H9 (cell line): Measurements from ENCODE around the gene TMEM176B. TPM values are rescaled to one million over a fixed set of nuclear protein-coding genes. Genes with fewer than 3 reads are reported as not detected.

Experiments
- DNase-seq: peaks from one replicate; pipeline ENCODE4 v3.0.0-alpha.2; 2017
- H2AFZ ChIP-seq: one replicate; pipeline ENCODE4 v1.6.1; 2013; ENCODE audit warnings: mild to moderate bottlenecking, low read length, control low read depth, moderate library complexity
- H2AK5ac ChIP-seq: 2 replicates; pipeline ENCODE4 v1.6.1; 2013; ENCODE audit warnings: low read length, control low read depth, mixed read lengths; ENCODE audit not compliant: insufficient read length
- H2BK120ac ChIP-seq: one replicate; pipeline ENCODE4 v1.6.1; 2013; ENCODE audit warnings: low read depth, mild to moderate bottlenecking, low read length, control low read depth, inconsistent platforms; ENCODE audit not compliant: poor library complexity, severe bottlenecking
- H2BK12ac ChIP-seq: 2 replicates; pipeline ENCODE4 v1.6.1; 2013; ENCODE audit warnings: low read length, control low read depth, mixed read lengths, low read depth; ENCODE audit not compliant: insufficient read length
- H2BK15ac ChIP-seq: 2 replicates; pipeline ENCODE4 v1.6.1; 2013; ENCODE audit warnings: low read depth, low read length, control low read depth
- H2BK20ac ChIP-seq: one replicate; pipeline ENCODE4 v1.6.1; 2013; ENCODE audit warnings: low read depth, mild to moderate bottlenecking, low read length, control low read depth, inconsistent platforms; ENCODE audit not compliant: poor library complexity, severe bottlenecking
- H2BK5ac ChIP-seq: 2 replicates; pipeline ENCODE4 v1.6.1; 2013; ENCODE audit warnings: low read length, control low read depth, mixed read lengths; ENCODE audit not compliant: insufficient read length
- H3K14ac ChIP-seq: 2 replicates; pipeline ENCODE4 v1.6.1; 2013; ENCODE audit warnings: low read length, control low read depth; ENCODE audit not compliant: insufficient read depth
- H3K18ac ChIP-seq: 2 replicates; pipeline ENCODE4 v1.6.1; 2013; ENCODE audit warnings: low read depth, mild to moderate bottlenecking, mixed read lengths, low read length, control low read depth; ENCODE audit not compliant: insufficient read length
- H3K23ac ChIP-seq: 2 replicates; pipeline ENCODE4 v1.6.1; 2013; ENCODE audit warnings: low read length, control low read depth, mixed read lengths, low read depth; ENCODE audit not compliant: insufficient read length
- H3K23me2 ChIP-seq: 2 replicates; pipeline ENCODE4 v1.6.1; 2013; ENCODE audit warnings: low read depth, mild to moderate bottlenecking, mixed read lengths, low read length, control low read depth; ENCODE audit not compliant: insufficient read length, poor library complexity, severe bottlenecking
- H3K27ac ChIP-seq: 2 replicates; pipeline ENCODE4 v1.5.1; 2013; ENCODE audit warnings: low read length, control low read depth, mixed read lengths, low read depth; ENCODE audit not compliant: insufficient read length
- H3K27me3 ChIP-seq: 2 replicates; pipeline ENCODE4 v1.6.1; 2013; ENCODE audit warnings: low read length, control low read depth, inconsistent platforms; ENCODE audit not compliant: insufficient read depth
- H3K4ac ChIP-seq: 2 replicates; pipeline ENCODE4 v1.6.1; 2013; ENCODE audit warnings: low read depth, mild to moderate bottlenecking, control low read depth, inconsistent platforms, low read length, moderate library complexity
- H3K4me1 ChIP-seq: 2 replicates; pipeline ENCODE4 v1.6.1; 2013; ENCODE audit warnings: low read length, control low read depth, inconsistent platforms; ENCODE audit not compliant: insufficient read depth
- H3K4me2 ChIP-seq: 2 replicates; pipeline ENCODE4 v1.6.1; 2013; ENCODE audit warnings: low read length, control low read depth, mixed read lengths; ENCODE audit not compliant: insufficient read length, insufficient read depth
- H3K56ac ChIP-seq: 2 replicates; pipeline ENCODE4 v1.6.1; 2013; ENCODE audit warnings: low read depth, mild to moderate bottlenecking, mixed read lengths, low read length, control low read depth; ENCODE audit not compliant: insufficient read length
- H3K79me1 ChIP-seq: 2 replicates; pipeline ENCODE4 v1.6.1; 2013; ENCODE audit warnings: low read depth, mild to moderate bottlenecking, moderate library complexity, low read length, control low read depth, inconsistent platforms; ENCODE audit not compliant: insufficient read depth, poor library complexity, severe bottlenecking
- H3K79me2 ChIP-seq: 2 replicates; pipeline ENCODE4 v1.6.1; 2013; ENCODE audit warnings: low read length, control low read depth, inconsistent platforms; ENCODE audit not compliant: insufficient read depth
- H3K9ac ChIP-seq: 2 replicates; pipeline ENCODE4 v1.6.1; 2013; ENCODE audit warnings: low read length, control low read depth, mixed read lengths; ENCODE audit not compliant: insufficient read length; ENCODE audit errors: extremely low read depth
- H3K9me3 ChIP-seq: one replicate; pipeline ENCODE4 v1.6.1; 2013; ENCODE audit warnings: low read depth, low read length, inconsistent platforms; ENCODE audit not compliant: control insufficient read depth
- H3T11ph ChIP-seq: one replicate; pipeline ENCODE4 v1.6.1; 2013; ENCODE audit warnings: mild to moderate bottlenecking, low read length, control low read depth, inconsistent platforms
- H4K20me1 ChIP-seq: one replicate; pipeline ENCODE4 v1.6.1; 2013; ENCODE audit not compliant: control insufficient read depth, insufficient read length, insufficient read depth
- H4K5ac ChIP-seq: 2 replicates; pipeline ENCODE4 v1.6.1; 2013; ENCODE audit warnings: low read depth, mild to moderate bottlenecking, mixed read lengths, low read length, control low read depth; ENCODE audit not compliant: insufficient read length
- H4K8ac ChIP-seq: replicated peaks from 2 replicates; pipeline ENCODE4 v1.6.1; 2013; ENCODE audit warnings: low read length, control low read depth, mixed read lengths, low read depth; ENCODE audit not compliant: insufficient read length
- H4K91ac ChIP-seq: 2 replicates; pipeline ENCODE4 v1.6.1; 2013; ENCODE audit warnings: low read depth, mild to moderate bottlenecking, moderate library complexity, mixed read lengths, low read length, control low read depth; ENCODE audit not compliant: insufficient read length
- H3K27ac Mint-ChIP-seq, 3 experiments: 2 replicates in 2 of 3; 3 replicates in 1 of 3; pipeline ENCODE4 v1.8.0; 2020 to 2021; ENCODE audit warnings: mixed read lengths in 3 of 3, mild to moderate bottlenecking in 1 of 3, moderate library complexity in 1 of 3
- H3K27me3 Mint-ChIP-seq: 2 replicates; pipeline ENCODE4 v1.8.0; 2021; ENCODE audit warnings: low read depth, mild to moderate bottlenecking, moderate library complexity, mixed read lengths
- H3K36me3 Mint-ChIP-seq, 3 experiments: 2 replicates in 2 of 3; 3 replicates in 1 of 3; pipeline ENCODE4 v1.8.0; 2020 to 2021; ENCODE audit warnings: low read depth in 3 of 3, mixed read lengths in 3 of 3; ENCODE audit not compliant: insufficient read depth in 1 of 3
- H3K4me1 Mint-ChIP-seq, 2 experiments: 2 replicates each; pipeline ENCODE4 v1.8.0; 2020; ENCODE audit warnings: mixed read lengths in 2 of 2
- H3K4me3 Mint-ChIP-seq, 2 experiments: 2 replicates in 1 of 2; 3 replicates in 1 of 2; pipeline ENCODE4 v1.8.0; 2020 to 2021; ENCODE audit warnings: mild to moderate bottlenecking in 2 of 2, mixed read lengths in 2 of 2, moderate library complexity in 1 of 2
- H3K9me3 Mint-ChIP-seq, 2 experiments: 2 replicates in 1 of 2; 3 replicates in 1 of 2; pipeline ENCODE4 v1.8.0; 2020; ENCODE audit warnings: mild to moderate bottlenecking in 2 of 2, mixed read lengths in 2 of 2, moderate library complexity in 1 of 2
- WGBS: extraction: QIAGEN DNeasy Blood & Tissue Kit; methylation state at CpG from one replicate; pipeline ENCODE4 v1.1.7; 2013; ENCODE audit warnings: missing lambda C conversion rate, low lambda C conversion rate, mixed read lengths; ENCODE audit not compliant: insufficient read length; ENCODE audit errors: extremely low coverage; 5-methylcytosine and 5-hydroxymethylcytosine counted together
- total RNA-seq: library from RNA; stranded (reverse); gene quantifications from 2 replicates; pipeline ENCODE4 v1.2.1, GENCODE V29; 2021
- TF ChIP-seq, protein P1 (sequence below): fragments of 200-600 bp; sonication (generic); conservative IDR thresholded peaks from 3 replicates; pipeline ENCODE4 v1.8.0; 2021; ENCODE audit warnings: antibody characterized with exemption, mild to moderate bottlenecking

The TMEM176B gene
- total RNA-seq, 1 experiment from 2014 or later: 0.85 TPM

DNA sequence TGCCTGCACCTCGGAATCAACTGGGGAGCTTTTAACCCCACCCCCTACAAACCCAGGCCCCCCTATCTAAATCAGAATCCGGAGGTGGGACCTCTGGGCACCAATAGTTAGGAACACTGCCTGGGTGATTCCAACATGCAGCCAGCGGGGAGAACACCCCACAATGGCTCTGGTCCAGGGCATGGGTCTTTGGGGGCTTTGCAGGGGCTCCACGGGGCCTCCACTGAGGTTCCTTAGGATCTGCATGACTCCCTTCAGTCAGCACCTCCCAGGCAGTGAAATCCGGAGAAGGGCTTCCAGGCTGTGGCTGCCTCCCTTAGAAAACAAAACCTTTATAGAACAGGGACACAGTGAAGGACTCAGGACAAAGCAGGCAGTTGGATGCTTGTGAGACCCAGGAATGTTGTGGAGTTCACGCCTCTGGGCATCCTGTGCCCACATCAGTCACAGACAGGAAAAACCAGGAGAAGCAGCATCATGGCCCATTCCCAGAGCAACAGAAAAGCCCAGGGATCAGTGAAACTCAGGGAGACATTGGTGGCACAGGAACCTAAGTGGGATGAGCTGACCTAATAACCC, 35.6 kb upstream of the TMEM176B start:
- peaks cover 64% of the 10 kb centered on the region for H3K27me3 Mint-ChIP-seq
- no peak overlapping the region for H3K23ac ChIP-seq
- TF ChIP-seq, protein P1, sequence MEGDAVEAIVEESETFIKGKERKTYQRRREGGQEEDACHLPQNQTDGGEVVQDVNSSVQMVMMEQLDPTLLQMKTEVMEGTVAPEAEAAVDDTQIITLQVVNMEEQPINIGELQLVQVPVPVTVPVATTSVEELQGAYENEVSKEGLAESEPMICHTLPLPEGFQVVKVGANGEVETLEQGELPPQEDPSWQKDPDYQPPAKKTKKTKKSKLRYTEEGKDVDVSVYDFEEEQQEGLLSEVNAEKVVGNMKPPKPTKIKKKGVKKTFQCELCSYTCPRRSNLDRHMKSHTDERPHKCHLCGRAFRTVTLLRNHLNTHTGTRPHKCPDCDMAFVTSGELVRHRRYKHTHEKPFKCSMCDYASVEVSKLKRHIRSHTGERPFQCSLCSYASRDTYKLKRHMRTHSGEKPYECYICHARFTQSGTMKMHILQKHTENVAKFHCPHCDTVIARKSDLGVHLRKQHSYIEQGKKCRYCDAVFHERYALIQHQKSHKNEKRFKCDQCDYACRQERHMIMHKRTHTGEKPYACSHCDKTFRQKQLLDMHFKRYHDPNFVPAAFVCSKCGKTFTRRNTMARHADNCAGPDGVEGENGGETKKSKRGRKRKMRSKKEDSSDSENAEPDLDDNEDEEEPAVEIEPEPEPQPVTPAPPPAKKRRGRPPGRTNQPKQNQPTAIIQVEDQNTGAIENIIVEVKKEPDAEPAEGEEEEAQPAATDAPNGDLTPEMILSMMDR: no peak
- H3K79me1 ChIP-seq: no peaks in the 10 kb centered on the region
- H3K27me3 ChIP-seq: no peaks in the 10 kb centered on the region
- no peak overlapping the region for H4K91ac ChIP-seq
- H2BK120ac ChIP-seq: no peak overlapping the region
- H3K9me3 Mint-ChIP-seq: no peaks in the 10 kb centered on the region; a peak in 2 of 5 replicates
- H3K4me1 ChIP-seq: no peaks in the 10 kb centered on the region
- no peaks in the 10 kb centered on the region for H3K23me2 ChIP-seq
- no peak overlapping the region for H2BK12ac ChIP-seq
- H3T11ph ChIP-seq: no peak overlapping the region
- no peak overlapping the region for H3K14ac ChIP-seq
- no peak overlapping the region for H3K9ac ChIP-seq
- no peaks in the 10 kb centered on the region for H4K20me1 ChIP-seq
- no peak overlapping the region for H2BK15ac ChIP-seq
- no peak overlapping the region for H3K4me3 Mint-ChIP-seq
- H3K79me2 ChIP-seq: no peaks in the 10 kb centered on the region
- no CpG with 5 or more reads among the region's 6 CpGs for WGBS
- no peaks in the 10 kb centered on the region for H3K9me3 ChIP-seq
- no peak overlapping the region for H3K56ac ChIP-seq
- no peak overlapping the region for H4K5ac ChIP-seq
- H2AFZ ChIP-seq: no peak overlapping the region
- no peaks in the 10 kb centered on the region for H3K4me1 Mint-ChIP-seq
- DNase-seq: no peak
- H3K4me2 ChIP-seq: no peak overlapping the region
- H3K18ac ChIP-seq: no peak overlapping the region
- no peak overlapping the region for H3K27ac Mint-ChIP-seq
- no peak overlapping the region for H2BK5ac ChIP-seq
- H3K36me3 Mint-ChIP-seq: no peaks in the 10 kb centered on the region
- no peak overlapping the region for H2BK20ac ChIP-seq
- no peak overlapping the region for H4K8ac ChIP-seq
- no peak overlapping the region for H2AK5ac ChIP-seq
- H3K4ac ChIP-seq: no peak overlapping the region
- no peak overlapping the region for H3K27ac ChIP-seq
